ENCODE data around the gene PSME2. TPM values are rescaled to one million over a fixed set of nuclear protein-coding genes. Genes with fewer than 3 reads are reported as not detected.

The PSME2 gene
- total and polyA plus RNA-seq, 2 of the 13 experiments (the other 11 are each of a cell fraction or from before 2014, with no cell fraction given) = 332 to 716 TPM

DNA sequence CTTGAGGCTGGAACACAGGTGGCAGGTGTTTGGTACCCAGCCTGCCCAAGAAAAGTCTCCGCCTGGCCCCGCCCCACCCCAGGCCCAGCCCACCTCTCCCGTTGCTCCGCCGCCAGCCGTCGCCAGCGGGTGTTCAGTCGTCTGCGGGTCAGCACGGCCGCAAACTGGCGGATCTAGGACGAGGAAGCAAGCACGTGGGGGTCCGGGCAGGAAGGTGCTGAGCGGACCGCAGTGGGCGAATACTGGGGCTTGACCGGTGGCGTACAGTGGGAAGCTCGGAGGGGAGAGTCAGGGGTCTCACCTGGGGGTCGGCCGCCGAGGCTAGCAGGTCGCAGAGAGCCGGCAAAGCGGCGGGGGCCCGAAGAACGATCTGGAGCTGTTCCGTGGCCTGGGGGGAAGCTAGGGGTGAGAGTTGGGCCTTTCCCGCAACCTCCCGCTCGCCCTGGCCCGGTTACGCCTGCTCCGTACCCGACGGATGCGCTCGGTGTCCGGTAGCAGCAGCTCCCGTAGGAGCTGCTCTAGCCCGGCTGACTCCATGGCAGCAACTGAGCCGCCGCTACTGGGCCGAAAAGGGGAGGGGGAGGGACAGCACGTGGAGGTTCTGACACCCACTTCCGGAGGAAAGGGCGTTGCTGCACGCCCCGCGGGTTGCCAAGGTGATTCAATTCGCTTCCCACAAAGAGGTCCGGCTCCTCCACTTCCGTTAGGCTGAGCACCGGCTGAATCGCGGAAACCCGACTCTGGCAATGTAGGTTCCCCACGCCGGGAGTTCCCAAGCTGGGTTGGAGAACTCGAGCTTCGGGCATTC lies 42.0 kb upstream of the PSME2 start, which contains the start of gene IPO4 (continued):
- TF ChIP-seq, protein P1, sequence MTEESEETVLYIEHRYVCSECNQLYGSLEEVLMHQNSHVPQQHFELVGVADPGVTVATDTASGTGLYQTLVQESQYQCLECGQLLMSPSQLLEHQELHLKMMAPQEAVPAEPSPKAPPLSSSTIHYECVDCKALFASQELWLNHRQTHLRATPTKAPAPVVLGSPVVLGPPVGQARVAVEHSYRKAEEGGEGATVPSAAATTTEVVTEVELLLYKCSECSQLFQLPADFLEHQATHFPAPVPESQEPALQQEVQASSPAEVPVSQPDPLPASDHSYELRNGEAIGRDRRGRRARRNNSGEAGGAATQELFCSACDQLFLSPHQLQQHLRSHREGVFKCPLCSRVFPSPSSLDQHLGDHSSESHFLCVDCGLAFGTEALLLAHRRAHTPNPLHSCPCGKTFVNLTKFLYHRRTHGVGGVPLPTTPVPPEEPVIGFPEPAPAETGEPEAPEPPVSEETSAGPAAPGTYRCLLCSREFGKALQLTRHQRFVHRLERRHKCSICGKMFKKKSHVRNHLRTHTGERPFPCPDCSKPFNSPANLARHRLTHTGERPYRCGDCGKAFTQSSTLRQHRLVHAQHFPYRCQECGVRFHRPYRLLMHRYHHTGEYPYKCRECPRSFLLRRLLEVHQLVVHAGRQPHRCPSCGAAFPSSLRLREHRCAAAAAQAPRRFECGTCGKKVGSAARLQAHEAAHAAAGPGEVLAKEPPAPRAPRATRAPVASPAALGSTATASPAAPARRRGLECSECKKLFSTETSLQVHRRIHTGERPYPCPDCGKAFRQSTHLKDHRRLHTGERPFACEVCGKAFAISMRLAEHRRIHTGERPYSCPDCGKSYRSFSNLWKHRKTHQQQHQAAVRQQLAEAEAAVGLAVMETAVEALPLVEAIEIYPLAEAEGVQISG (CRISPR knock-in tag; IDR thresholded peaks at IDR 0.05) = peak; percentile 98
- TF ChIP-seq HOXD1 (CRISPR knock-in tag; IDR thresholded peaks at IDR 0.05) (peak; percentile 96), SALL2 (CRISPR knock-in tag; IDR thresholded peaks at IDR 0.05) (peak; percentile 100), ELF3 (CRISPR knock-in tag; IDR thresholded peaks at IDR 0.05) (peak; percentile 98), KAT2B (IDR thresholded peaks at IDR 0.05; ENCODE audit: borderline replicate concordance, low read depth, low read length) (peak; percentile 36; the same call in 1 of the 2 replicates), NFKBIZ (CRISPR knock-in tag; IDR thresholded peaks at IDR 0.05) (no peak; the same call in none of the 2 replicates), KDM6A (CRISPR knock-in tag; IDR thresholded peaks at IDR 0.05; ENCODE audit: low read depth) (peak; percentile 19; the same call in 1 of the 2 replicates), TBX3 (IDR thresholded peaks at IDR 0.05; ENCODE audit: borderline replicate concordance) (peak; percentile 82), SAFB2 (CRISPR knock-in tag; IDR thresholded peaks at IDR 0.05; ENCODE audit: borderline replicate concordance, low read depth) (peak; percentile 99; the same call in 1 of the 2 replicates), ZNF10 (CRISPR knock-in tag; IDR thresholded peaks at IDR 0.05; ENCODE audit: borderline replicate concordance, low read depth) (0 out of 2 replicates have a peak, but pooled peaks have one; percentile 90), BRD4 (CRISPR knock-in tag; IDR thresholded peaks at IDR 0.05) (peak; percentile 95), RORA (CRISPR knock-in tag; IDR thresholded peaks at IDR 0.05) (no peak)
- TF ChIP-seq, protein P2, sequence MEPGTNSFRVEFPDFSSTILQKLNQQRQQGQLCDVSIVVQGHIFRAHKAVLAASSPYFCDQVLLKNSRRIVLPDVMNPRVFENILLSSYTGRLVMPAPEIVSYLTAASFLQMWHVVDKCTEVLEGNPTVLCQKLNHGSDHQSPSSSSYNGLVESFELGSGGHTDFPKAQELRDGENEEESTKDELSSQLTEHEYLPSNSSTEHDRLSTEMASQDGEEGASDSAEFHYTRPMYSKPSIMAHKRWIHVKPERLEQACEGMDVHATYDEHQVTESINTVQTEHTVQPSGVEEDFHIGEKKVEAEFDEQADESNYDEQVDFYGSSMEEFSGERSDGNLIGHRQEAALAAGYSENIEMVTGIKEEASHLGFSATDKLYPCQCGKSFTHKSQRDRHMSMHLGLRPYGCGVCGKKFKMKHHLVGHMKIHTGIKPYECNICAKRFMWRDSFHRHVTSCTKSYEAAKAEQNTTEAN (CRISPR knock-in tag; conservative IDR thresholded peaks at IDR 0.05) = peak; percentile 83; the same call in 1 of the 2 replicates
- TF ChIP-seq, protein P3, sequence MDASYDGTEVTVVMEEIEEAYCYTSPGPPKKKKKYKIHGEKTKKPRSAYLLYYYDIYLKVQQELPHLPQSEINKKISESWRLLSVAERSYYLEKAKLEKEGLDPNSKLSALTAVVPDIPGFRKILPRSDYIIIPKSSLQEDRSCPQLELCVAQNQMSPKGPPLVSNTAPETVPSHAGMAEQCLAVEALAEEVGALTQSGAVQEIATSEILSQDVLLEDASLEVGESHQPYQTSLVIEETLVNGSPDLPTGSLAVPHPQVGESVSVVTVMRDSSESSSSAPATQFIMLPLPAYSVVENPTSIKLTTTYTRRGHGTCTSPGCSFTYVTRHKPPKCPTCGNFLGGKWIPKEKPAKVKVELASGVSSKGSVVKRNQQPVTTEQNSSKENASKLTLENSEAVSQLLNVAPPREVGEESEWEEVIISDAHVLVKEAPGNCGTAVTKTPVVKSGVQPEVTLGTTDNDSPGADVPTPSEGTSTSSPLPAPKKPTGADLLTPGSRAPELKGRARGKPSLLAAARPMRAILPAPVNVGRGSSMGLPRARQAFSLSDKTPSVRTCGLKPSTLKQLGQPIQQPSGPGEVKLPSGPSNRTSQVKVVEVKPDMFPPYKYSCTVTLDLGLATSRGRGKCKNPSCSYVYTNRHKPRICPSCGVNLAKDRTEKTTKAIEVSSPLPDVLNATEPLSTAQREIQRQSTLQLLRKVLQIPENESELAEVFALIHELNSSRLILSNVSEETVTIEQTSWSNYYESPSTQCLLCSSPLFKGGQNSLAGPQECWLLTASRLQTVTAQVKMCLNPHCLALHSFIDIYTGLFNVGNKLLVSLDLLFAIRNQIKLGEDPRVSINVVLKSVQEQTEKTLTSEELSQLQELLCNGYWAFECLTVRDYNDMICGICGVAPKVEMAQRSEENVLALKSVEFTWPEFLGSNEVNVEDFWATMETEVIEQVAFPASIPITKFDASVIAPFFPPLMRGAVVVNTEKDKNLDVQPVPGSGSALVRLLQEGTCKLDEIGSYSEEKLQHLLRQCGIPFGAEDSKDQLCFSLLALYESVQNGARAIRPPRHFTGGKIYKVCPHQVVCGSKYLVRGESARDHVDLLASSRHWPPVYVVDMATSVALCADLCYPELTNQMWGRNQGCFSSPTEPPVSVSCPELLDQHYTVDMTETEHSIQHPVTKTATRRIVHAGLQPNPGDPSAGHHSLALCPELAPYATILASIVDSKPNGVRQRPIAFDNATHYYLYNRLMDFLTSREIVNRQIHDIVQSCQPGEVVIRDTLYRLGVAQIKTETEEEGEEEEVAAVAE (CRISPR knock-in tag; IDR thresholded peaks at IDR 0.05; ENCODE audit: borderline replicate concordance) = peak; percentile 97
- TF ChIP-seq, protein P4, sequence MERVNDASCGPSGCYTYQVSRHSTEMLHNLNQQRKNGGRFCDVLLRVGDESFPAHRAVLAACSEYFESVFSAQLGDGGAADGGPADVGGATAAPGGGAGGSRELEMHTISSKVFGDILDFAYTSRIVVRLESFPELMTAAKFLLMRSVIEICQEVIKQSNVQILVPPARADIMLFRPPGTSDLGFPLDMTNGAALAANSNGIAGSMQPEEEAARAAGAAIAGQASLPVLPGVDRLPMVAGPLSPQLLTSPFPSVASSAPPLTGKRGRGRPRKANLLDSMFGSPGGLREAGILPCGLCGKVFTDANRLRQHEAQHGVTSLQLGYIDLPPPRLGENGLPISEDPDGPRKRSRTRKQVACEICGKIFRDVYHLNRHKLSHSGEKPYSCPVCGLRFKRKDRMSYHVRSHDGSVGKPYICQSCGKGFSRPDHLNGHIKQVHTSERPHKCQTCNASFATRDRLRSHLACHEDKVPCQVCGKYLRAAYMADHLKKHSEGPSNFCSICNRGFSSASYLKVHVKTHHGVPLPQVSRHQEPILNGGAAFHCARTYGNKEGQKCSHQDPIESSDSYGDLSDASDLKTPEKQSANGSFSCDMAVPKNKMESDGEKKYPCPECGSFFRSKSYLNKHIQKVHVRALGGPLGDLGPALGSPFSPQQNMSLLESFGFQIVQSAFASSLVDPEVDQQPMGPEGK (CRISPR knock-in tag; IDR thresholded peaks at IDR 0.05) = peak; percentile 95
